Tibial artery (tissue), 4 donors: Measurements from ENCODE around the gene A2M.
A peak's percentile ranks its signal among the peaks of the same experiment; 100 is the strongest.

Experiments used
- DNase-seq, 2 donors: peaks; one replicate each; pipeline ENCODE4 v3.0.0-alpha.2; 2019
- H3K27ac ChIP-seq, 2 donors: fragments of 200-600 bp; sonication (generic) in 1 of 2; 1 replicate in 1 of 2; 2 replicates in 1 of 2; pipeline ENCODE4 v1.5.1; 2018 to 2019; ENCODE audit warnings: mild to moderate bottlenecking in 1 of 2
- H3K27me3 ChIP-seq, 2 donors: fragments of 200-600 bp; sonication (generic) in 1 of 2; one replicate each; pipeline versions ENCODE4 v1.5.1 to v1.6.0; 2016 to 2019
- H3K36me3 ChIP-seq, 3 donors: fragments of 200-600 bp; sonication (generic) in 2 of 3; one replicate each; pipeline ENCODE4 v1.5.1; 2016 to 2019; ENCODE audit warnings: mild to moderate bottlenecking in 2 of 3
- H3K4me1 ChIP-seq, 4 donors: fragments of 200-600 bp; sonication (generic) in 2 of 4; 1 replicate in 3 of 4; 2 replicates in 1 of 4; pipeline ENCODE4 v1.5.1; 2016 to 2019
- H3K4me3 ChIP-seq, 2 donors: fragments of 200-600 bp; sonication (generic) in 1 of 2; 1 replicate in 1 of 2; 2 replicates in 1 of 2; pipeline ENCODE4 v1.5.1; 2018 to 2019; ENCODE audit warnings: mild to moderate bottlenecking in 2 of 2
- H3K9me3 ChIP-seq, 3 donors: fragments of 200-600 bp; sonication (generic) in 1 of 3; one replicate each; pipeline ENCODE4 v1.5.1; 2016 to 2019
- intact Hi-C: fragments of 100-400 bp; cut with DNase I; formaldehyde crosslinking; loops from one replicate; pipeline ENCODE4 v1.15.0; 2023; ENCODE audit warnings: low total_unique reads
- TF ChIP-seq, protein P1 (sequence below), 2 experiments: fragments of 200-600 bp in 1 of 2; fragments of 450-650 bp in 1 of 2; IDR thresholded peaks; one replicate each; pipeline ENCODE4 v1.5.1; 2017 to 2019; ENCODE audit warnings: antibody characterized with exemption in 2 of 2, mild to moderate bottlenecking in 1 of 2, moderate library complexity in 1 of 2

The A2M gene

DNA sequence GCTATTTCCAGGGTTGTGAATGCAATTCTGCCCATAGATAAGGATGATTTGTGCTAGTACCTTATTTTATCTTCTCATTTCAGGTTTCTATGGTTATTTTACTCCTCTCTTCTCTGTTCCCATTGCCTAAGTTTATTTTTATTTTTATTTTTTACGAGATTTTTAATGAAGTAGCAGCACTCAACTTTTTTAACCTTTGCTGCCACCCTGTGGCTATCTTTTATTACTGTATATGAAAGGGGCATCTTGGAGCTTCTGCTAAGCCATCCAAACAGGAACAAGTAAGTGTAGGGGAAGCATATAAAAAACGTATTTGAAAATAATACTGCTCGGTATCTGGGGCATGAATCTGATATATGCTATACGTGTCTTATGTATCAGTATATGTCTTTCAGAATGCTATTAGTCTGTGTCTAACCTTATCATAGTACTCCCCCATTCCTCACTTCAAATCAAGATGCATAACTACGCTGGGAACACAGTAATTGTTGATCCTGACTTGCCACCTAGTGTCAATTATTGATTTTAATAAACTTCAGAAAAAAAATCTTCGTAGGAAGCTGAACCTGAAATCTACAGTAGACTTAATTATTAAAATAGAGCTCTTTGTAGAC, 66.1 kb downstream of the A2M start:
- TF ChIP-seq, protein P1, sequence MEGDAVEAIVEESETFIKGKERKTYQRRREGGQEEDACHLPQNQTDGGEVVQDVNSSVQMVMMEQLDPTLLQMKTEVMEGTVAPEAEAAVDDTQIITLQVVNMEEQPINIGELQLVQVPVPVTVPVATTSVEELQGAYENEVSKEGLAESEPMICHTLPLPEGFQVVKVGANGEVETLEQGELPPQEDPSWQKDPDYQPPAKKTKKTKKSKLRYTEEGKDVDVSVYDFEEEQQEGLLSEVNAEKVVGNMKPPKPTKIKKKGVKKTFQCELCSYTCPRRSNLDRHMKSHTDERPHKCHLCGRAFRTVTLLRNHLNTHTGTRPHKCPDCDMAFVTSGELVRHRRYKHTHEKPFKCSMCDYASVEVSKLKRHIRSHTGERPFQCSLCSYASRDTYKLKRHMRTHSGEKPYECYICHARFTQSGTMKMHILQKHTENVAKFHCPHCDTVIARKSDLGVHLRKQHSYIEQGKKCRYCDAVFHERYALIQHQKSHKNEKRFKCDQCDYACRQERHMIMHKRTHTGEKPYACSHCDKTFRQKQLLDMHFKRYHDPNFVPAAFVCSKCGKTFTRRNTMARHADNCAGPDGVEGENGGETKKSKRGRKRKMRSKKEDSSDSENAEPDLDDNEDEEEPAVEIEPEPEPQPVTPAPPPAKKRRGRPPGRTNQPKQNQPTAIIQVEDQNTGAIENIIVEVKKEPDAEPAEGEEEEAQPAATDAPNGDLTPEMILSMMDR (IDR thresholded peaks at IDR 0.05), result peak; percentile 41 to 50
- Histone ChIP-seq H3K36me3 (no peaks in the 10 kb centered on the region), H3K9me3 (no peaks in the 10 kb centered on the region), H3K4me1 (no peaks in the 10 kb centered on the region), H3K27me3 (no peaks in the 10 kb centered on the region), H3K27ac (no peak overlapping the region), H3K4me3 (no peak overlapping the region)
- intact Hi-C loops, result no loop called here
- DNase-seq, result no peak

DNA sequence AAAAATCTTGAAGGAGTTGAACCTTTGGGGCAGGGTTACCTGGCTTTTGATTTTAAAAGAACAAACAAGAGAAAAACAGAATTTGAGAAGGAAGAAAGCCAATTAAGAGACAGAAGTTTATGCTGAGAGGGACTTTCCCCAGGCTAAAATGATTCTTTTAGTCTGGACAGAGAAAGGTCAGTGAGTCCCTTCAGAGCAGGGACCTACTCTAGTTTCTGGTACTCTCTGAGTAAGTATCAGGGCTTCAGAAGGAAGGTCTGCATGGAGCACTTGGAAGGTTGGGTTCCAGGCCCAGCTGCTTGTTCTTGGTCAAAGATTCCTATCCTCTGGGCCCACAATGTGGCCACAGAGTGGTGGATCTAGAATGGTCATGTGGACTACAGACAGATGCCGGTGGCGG, 66.8 kb downstream of the A2M start:
- Histone ChIP-seq H3K4me3 (no peak overlapping the region), H3K27ac (no peak overlapping the region), H3K4me1 (no peaks in the 10 kb centered on the region), H3K27me3 (no peaks in the 10 kb centered on the region), H3K36me3 (no peaks in the 10 kb centered on the region), H3K9me3 (no peaks in the 10 kb centered on the region)
- TF ChIP-seq, protein P1 (IDR thresholded peaks at IDR 0.05), result no peak
- intact Hi-C loops, result no loop called here
- no peak for DNase-seq

DNA sequence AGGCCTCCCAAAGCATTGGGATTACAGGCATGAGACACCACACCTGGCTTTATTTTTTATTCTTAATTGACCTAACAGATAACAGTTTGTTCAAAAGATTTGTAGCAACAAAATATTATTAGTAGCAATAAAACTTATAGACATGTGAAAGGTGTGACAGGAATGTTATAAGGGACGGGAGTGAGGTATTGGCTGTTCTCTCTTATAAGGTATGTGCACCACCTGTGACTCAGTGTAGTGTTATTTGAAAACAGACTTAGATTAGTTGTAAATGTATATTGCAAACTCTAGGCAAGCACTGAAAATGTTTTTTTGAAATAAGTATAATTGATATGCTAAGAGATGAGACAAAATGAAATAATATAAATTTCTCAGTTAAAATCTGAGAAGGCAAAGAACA, 68.6 kb downstream of the A2M start:
- H3K9me3 ChIP-seq, result no peaks in the 10 kb centered on the region
- no peak overlapping the region for H3K27ac ChIP-seq
- H3K27me3 ChIP-seq, result no peaks in the 10 kb centered on the region
- no peaks in the 10 kb centered on the region for H3K4me1 ChIP-seq
- TF ChIP-seq, protein P1 (IDR thresholded peaks at IDR 0.05), result no peak
- H3K36me3 ChIP-seq, result no peaks in the 10 kb centered on the region
- DNase-seq, result no peak
- H3K4me3 ChIP-seq, result no peak overlapping the region
- intact Hi-C loops, result no loop called here

DNA sequence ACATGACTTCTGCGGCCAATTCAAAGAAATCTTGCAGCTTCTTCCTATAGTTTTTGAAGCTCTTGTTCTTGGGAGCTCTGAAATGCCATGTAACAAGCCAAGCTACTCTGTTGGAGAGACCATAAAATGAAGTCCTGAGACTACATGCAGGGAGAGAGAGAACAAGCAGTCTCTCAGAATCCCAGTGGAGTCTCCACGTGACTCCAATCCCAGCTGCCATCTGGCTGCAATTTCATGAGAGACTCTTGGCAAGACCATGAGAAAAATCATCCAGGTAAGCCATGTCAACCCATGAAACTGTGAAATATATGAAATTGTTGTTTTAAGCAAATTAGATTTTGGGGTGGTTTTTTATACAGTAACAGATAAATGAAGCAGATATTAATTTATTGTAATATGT, 72.0 kb downstream of the A2M start:
- TF ChIP-seq, protein P1 (IDR thresholded peaks at IDR 0.05), result no peak
- intact Hi-C loops, result no loop called here

DNA sequence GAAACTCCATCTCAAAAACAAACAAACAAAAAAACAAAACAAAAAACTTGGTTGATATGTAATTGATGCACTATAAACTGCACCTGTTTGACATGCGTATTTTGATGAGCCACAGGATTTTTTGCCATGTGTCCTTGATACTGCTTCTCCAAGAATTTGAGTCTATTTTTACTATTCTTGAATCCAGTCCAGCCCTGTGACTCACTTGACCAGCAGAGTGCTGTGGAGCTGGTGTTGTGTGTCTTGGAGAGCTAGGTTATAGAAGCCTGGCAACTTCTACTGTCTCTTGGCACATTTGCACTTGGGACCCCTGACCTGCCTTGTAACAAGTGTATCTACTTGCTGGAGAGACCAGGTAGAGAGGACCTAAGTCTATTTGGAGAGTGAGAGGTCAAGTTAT, 74.4 kb downstream of the A2M start:
- TF ChIP-seq, protein P1 (IDR thresholded peaks at IDR 0.05), result no peak
- no peaks in the 10 kb centered on the region for H3K27me3 ChIP-seq
- no peak overlapping the region for H3K27ac ChIP-seq
- no peak for DNase-seq
- intact Hi-C loops, result no loop called here
- H3K4me1 ChIP-seq, result peaks cover 0 to 8% (median 0%) of the 10 kb centered on the region in 4 donors
- no peak overlapping the region for H3K4me3 ChIP-seq
- no peaks in the 10 kb centered on the region for H3K36me3 ChIP-seq
- no peaks in the 10 kb centered on the region for H3K9me3 ChIP-seq

More for the DNA sequence above, 72.0 kb downstream of the A2M start:
- H3K27ac ChIP-seq, result no peak overlapping the region
- no peaks in the 10 kb centered on the region for H3K27me3 ChIP-seq
- H3K4me3 ChIP-seq, result no peak overlapping the region
- peaks cover 0 to 8% (median 0%) of the 10 kb centered on the region in 4 donors for H3K4me1 ChIP-seq
- DNase-seq, result no peak
- no peaks in the 10 kb centered on the region for H3K9me3 ChIP-seq
- H3K36me3 ChIP-seq, result no peaks in the 10 kb centered on the region
